NT2/D1 (cell line): ENCODE data around the gene MTFR1L.

ENCODE experiments used
- YY1 ChIP-seq: IDR thresholded peaks from 2 replicates; pipeline ENCODE4 v1.6.1; 2011; ENCODE audit not compliant: insufficient read length, insufficient read depth
- ZNF274 ChIP-seq: IDR thresholded peaks from 2 replicates; pipeline ENCODE4 v1.6.1; 2011; ENCODE audit warnings: mild to moderate bottlenecking, low read depth, low read length

GRCh38 chr1:25863486-25864262 lies 43.9 kb downstream of the MTFR1L start:
- no peak for TF ChIP-seq YY1
- TF ChIP-seq ZNF274: no peak
